ENCODE results near the gene KCNH1. TPM values are rescaled to one million over a fixed set of nuclear protein-coding genes. Genes with fewer than 3 reads are reported as not detected.
A peak's percentile ranks its signal among the peaks of the same experiment; 100 is the strongest.
"Not testable (repeated sequence)": the region's sequence is repeated elsewhere in the genome, so short reads cannot be mapped to it uniquely, and the experiment has no call there.

KCNH1 gene
- polyA plus RNA-seq, 1 donor from 2014 or later, result 3.9 TPM

GRCh38 chr1:210663730-210664573, 470.0 kb downstream of the KCNH1 start:
- no peaks in the 10 kb centered on the region for H3K9me2 ChIP-seq (ENCODE audit: insufficient read depth, low read length)
- H3K4me3 ChIP-seq (ENCODE audit: low read length), result no peak overlapping the region
- no peak overlapping the region for H3K27ac ChIP-seq (ENCODE audit: low read length)
- TF ChIP-seq, protein P1, sequence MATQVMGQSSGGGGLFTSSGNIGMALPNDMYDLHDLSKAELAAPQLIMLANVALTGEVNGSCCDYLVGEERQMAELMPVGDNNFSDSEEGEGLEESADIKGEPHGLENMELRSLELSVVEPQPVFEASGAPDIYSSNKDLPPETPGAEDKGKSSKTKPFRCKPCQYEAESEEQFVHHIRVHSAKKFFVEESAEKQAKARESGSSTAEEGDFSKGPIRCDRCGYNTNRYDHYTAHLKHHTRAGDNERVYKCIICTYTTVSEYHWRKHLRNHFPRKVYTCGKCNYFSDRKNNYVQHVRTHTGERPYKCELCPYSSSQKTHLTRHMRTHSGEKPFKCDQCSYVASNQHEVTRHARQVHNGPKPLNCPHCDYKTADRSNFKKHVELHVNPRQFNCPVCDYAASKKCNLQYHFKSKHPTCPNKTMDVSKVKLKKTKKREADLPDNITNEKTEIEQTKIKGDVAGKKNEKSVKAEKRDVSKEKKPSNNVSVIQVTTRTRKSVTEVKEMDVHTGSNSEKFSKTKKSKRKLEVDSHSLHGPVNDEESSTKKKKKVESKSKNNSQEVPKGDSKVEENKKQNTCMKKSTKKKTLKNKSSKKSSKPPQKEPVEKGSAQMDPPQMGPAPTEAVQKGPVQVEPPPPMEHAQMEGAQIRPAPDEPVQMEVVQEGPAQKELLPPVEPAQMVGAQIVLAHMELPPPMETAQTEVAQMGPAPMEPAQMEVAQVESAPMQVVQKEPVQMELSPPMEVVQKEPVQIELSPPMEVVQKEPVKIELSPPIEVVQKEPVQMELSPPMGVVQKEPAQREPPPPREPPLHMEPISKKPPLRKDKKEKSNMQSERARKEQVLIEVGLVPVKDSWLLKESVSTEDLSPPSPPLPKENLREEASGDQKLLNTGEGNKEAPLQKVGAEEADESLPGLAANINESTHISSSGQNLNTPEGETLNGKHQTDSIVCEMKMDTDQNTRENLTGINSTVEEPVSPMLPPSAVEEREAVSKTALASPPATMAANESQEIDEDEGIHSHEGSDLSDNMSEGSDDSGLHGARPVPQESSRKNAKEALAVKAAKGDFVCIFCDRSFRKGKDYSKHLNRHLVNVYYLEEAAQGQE (IDR thresholded peaks at IDR 0.05; ENCODE audit: borderline replicate concordance), result no peak
- TF ChIP-seq RAD21 (conservative IDR thresholded peaks at IDR 0.05) (no peak), EP300 (conservative IDR thresholded peaks at IDR 0.05; ENCODE audit: poor library complexity, severe bottlenecking) (no peak), CTCF (IDR thresholded peaks at IDR 0.05; ENCODE audit: poor library complexity, severe bottlenecking) (no peak), EZH2 (IDR thresholded peaks at IDR 0.05; ENCODE audit: borderline replicate concordance, insufficient read depth, low read length, poor library complexity, severe bottlenecking) (no peak), MXI1 (conservative IDR thresholded peaks at IDR 0.05; ENCODE audit: poor library complexity, severe bottlenecking) (no peak), SMC3 (conservative IDR thresholded peaks at IDR 0.05; ENCODE audit: poor library complexity) (no peak), POLR2AphosphoS5 (IDR thresholded peaks at IDR 0.05) (no peak), TAF1 (IDR thresholded peaks at IDR 0.05; ENCODE audit: low read depth) (no peak)
- H4K20me1 ChIP-seq (ENCODE audit: insufficient read depth), result no peaks in the 10 kb centered on the region
- no peak overlapping the region for H2AFZ ChIP-seq (ENCODE audit: low read depth, low read length)
- H3K27me3 ChIP-seq (ENCODE audit: insufficient read depth, low read depth, low read length), result no peaks in the 10 kb centered on the region
- no peaks in the 10 kb centered on the region for H3K79me2 ChIP-seq (replicated peaks; ENCODE audit: insufficient read depth, low read length)
- H3K9ac ChIP-seq (ENCODE audit: low read length), result no peak overlapping the region
- H3K4me2 ChIP-seq (ENCODE audit: low read length), result no peak overlapping the region
- no peaks in the 10 kb centered on the region for H3K36me3 ChIP-seq (ENCODE audit: insufficient read depth, low read length)
- no peaks in the 10 kb centered on the region for H3F3A ChIP-seq (ENCODE audit: insufficient read depth, low read length, poor library complexity, severe bottlenecking)
- no peaks in the 10 kb centered on the region for H3K9me3 ChIP-seq (ENCODE audit: low read length)

DNA sequence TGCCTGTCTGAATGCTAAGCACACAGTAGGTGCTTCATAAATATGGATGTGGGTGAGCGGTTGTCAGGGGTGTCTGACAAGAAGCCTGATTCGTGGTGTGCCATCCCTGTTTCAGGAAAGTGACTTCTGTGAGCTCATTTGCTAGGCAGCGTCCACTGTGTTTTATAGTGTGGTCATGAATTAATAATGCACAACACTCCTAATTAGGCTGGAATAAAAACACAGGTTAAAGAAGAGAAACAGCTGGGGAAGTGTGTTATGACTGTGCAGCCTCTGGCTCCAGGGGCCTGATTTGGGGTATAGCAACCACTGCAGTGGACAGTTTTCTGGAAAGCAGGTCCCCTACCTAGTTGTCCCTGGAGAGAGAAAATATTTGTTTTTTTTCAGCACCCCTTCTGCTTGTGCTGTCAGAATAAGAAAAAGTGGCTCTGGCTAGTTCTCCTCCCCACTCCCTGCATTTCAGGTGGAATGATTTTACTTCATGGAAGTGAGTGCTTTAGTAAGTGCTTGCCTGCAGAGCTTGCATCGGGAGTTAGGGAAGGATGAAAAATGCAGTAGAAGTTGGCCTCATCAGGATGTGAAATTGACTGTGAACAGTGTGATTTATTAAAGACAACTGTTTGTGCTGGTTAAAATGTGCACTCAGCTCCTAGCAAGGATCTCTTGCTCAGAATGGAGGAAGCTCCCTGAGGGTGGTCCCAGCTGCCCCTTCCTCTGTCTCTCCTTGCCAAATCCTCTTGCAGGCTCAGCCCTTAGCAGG, 471.5 kb downstream of the KCNH1 start:
- no peaks in the 10 kb centered on the region for H3F3A ChIP-seq (ENCODE audit: insufficient read depth, low read length, poor library complexity, severe bottlenecking)
- H3K36me3 ChIP-seq (ENCODE audit: insufficient read depth, low read length), result no peaks in the 10 kb centered on the region
- no peaks in the 10 kb centered on the region for H4K20me1 ChIP-seq (ENCODE audit: insufficient read depth)
- no peak overlapping the region for H2AFZ ChIP-seq (ENCODE audit: low read depth, low read length)
- no peaks in the 10 kb centered on the region for H3K27me3 ChIP-seq (ENCODE audit: insufficient read depth, low read depth, low read length)
- TF ChIP-seq, protein P1 (IDR thresholded peaks at IDR 0.05; ENCODE audit: borderline replicate concordance), result peak; percentile 33
- TF ChIP-seq CTCF (IDR thresholded peaks at IDR 0.05; ENCODE audit: poor library complexity, severe bottlenecking), result no peak
- H3K9me2 ChIP-seq (ENCODE audit: insufficient read depth, low read length), result no peaks in the 10 kb centered on the region
- H3K4me2 ChIP-seq (ENCODE audit: low read length), result no peak overlapping the region
- H3K27ac ChIP-seq (ENCODE audit: low read length), result no peak overlapping the region
- H3K9ac ChIP-seq (ENCODE audit: low read length), result no peak overlapping the region
- no peaks in the 10 kb centered on the region for H3K79me2 ChIP-seq (replicated peaks; ENCODE audit: insufficient read depth, low read length)
- no peaks in the 10 kb centered on the region for H3K9me3 ChIP-seq (ENCODE audit: low read length)
- no peak overlapping the region for H3K4me3 ChIP-seq (ENCODE audit: low read length)

- H3K27me3 ChIP-seq (ENCODE audit: insufficient read depth, low read depth, low read length); H3K9ac ChIP-seq (ENCODE audit: low read length); H3K79me2 ChIP-seq (replicated peaks; ENCODE audit: insufficient read depth, low read length); H3K27ac ChIP-seq (ENCODE audit: low read length); H3K36me3 ChIP-seq (ENCODE audit: insufficient read depth, low read length); H2AFZ ChIP-seq (ENCODE audit: low read depth, low read length); H3K9me2 ChIP-seq (ENCODE audit: insufficient read depth, low read length); H3K4me2 ChIP-seq (ENCODE audit: low read length); H3K9me3 ChIP-seq (ENCODE audit: low read length); H4K20me1 ChIP-seq (ENCODE audit: insufficient read depth); H3F3A ChIP-seq (ENCODE audit: insufficient read depth, low read length, poor library complexity, severe bottlenecking); H3K4me3 ChIP-seq (ENCODE audit: low read length): not testable (repeated sequence)
These were observed 472.4 kb downstream of the KCNH1 start for GRCh38 chr1:210661520-210661919.

Measured in neural cell (in vitro differentiated cells).